OCI-LY1 (cell line): ENCODE measurements around the gene DDX10.

Experiments used
- H2AFZ ChIP-seq: fragments of 200-600 bp; sonication (generic), shearing (Covaris generic); 2 replicates; pipeline ENCODE4 v1.6.0; 2014; ENCODE audit warnings: antibody characterized with exemption, mild to moderate bottlenecking, low read length
- H3F3A ChIP-seq: fragments of 200-600 bp; sonication (generic), shearing (Covaris generic); 2 replicates; pipeline ENCODE4 v1.6.0; 2014; ENCODE audit warnings: mild to moderate bottlenecking, antibody characterized with exemption, low read length, moderate library complexity; ENCODE audit not compliant: insufficient read depth
- H3K27ac ChIP-seq: fragments of 200-600 bp; sonication (generic); 2 replicates; pipeline ENCODE4 v1.5.1; 2014; ENCODE audit warnings: low read length, mixed run types, mild to moderate bottlenecking, low read depth; ENCODE audit not compliant: poor library complexity, severe bottlenecking
- H3K27me3 ChIP-seq: fragments of 200-600 bp; sonication (generic); 2 replicates; pipeline ENCODE4 v1.6.0; 2014; ENCODE audit warnings: antibody characterized with exemption, mild to moderate bottlenecking, low read length, moderate library complexity; ENCODE audit not compliant: insufficient read depth
- H3K36me3 ChIP-seq: fragments of 200-600 bp; sonication (generic); 2 replicates; pipeline ENCODE4 v1.6.1; 2014; ENCODE audit warnings: mild to moderate bottlenecking, antibody characterized with exemption, low read length, moderate library complexity, mixed read lengths; ENCODE audit not compliant: insufficient read depth
- H3K4me1 ChIP-seq: fragments of 200-600 bp; sonication (generic); 2 replicates; pipeline ENCODE4 v1.5.1; 2014; ENCODE audit warnings: mild to moderate bottlenecking, low read length, moderate library complexity; ENCODE audit not compliant: insufficient read depth, severe bottlenecking
- H3K4me2 ChIP-seq: fragments of 200-600 bp; sonication (generic), shearing (Covaris generic); 2 replicates; pipeline ENCODE4 v1.6.1; 2014; ENCODE audit warnings: low read length
- H3K4me3 ChIP-seq: fragments of 200-600 bp; sonication (generic); 2 replicates; pipeline ENCODE4 v1.5.1; 2014; ENCODE audit warnings: low read length, low read depth, mild to moderate bottlenecking, mixed read lengths; ENCODE audit not compliant: poor library complexity, severe bottlenecking
- H3K79me2 ChIP-seq: fragments of 200-600 bp; shearing (Covaris generic); 2 replicates; pipeline ENCODE4 v1.6.1; 2016; ENCODE audit warnings: mixed run types, low read length, mixed read lengths; ENCODE audit not compliant: insufficient read depth
- H3K9ac ChIP-seq: fragments of 200-600 bp; sonication (generic), shearing (Covaris generic); 2 replicates; pipeline ENCODE4 v1.6.1; 2014; ENCODE audit warnings: mild to moderate bottlenecking, low read length, mixed read lengths
- H3K9me2 ChIP-seq: fragments of 200-600 bp; sonication (generic), shearing (Covaris generic); 2 replicates; pipeline ENCODE4 v1.6.1; 2014; ENCODE audit warnings: low read depth, mild to moderate bottlenecking, low read length, mixed read lengths
- H3K9me3 ChIP-seq: fragments of 200-600 bp; shearing (Covaris generic); 2 replicates; pipeline ENCODE4 v1.6.1; 2014; ENCODE audit warnings: low read length, mixed read lengths
- H4K20me1 ChIP-seq: fragments of 200-600 bp; sonication (generic), shearing (Covaris generic); 2 replicates; pipeline ENCODE4 v1.6.0; 2016; ENCODE audit warnings: mild to moderate bottlenecking, low read length; ENCODE audit not compliant: insufficient read depth
- CTCF ChIP-seq: fragments of 200-600 bp; sonication (generic), shearing (Covaris generic); IDR thresholded peaks from 2 replicates; pipeline ENCODE4 v1.5.1; 2017; ENCODE audit warnings: mild to moderate bottlenecking, antibody characterized with exemption, low read length, moderate library complexity, mixed read lengths
- EZH2 ChIP-seq: fragments of 200-600 bp; sonication (generic), shearing (Covaris generic); IDR thresholded peaks from 2 replicates; pipeline ENCODE4 v1.8.0; 2017; ENCODE audit warnings: borderline replicate concordance, mixed run types, mild to moderate bottlenecking, antibody characterized with exemption, low read length, moderate library complexity, mixed read lengths

Gene DDX10

GRCh38 chr11:108685419-108686130 is 20.7 kb downstream of the DDX10 start:
- no peaks in the 10 kb centered on the region for H3K9me3 ChIP-seq
- no peak for TF ChIP-seq EZH2
- TF ChIP-seq CTCF: no peak
- H3K79me2 ChIP-seq: no peaks in the 10 kb centered on the region
- no peaks in the 10 kb centered on the region for H4K20me1 ChIP-seq
- H3K36me3 ChIP-seq: peaks cover 84% of the 10 kb centered on the region
- H3K27me3 ChIP-seq: no peaks in the 10 kb centered on the region
- H3K9me2 ChIP-seq: no peaks in the 10 kb centered on the region
- no peak overlapping the region for H3K4me3 ChIP-seq
- no peaks in the 10 kb centered on the region for H3K4me1 ChIP-seq
- H2AFZ ChIP-seq: no peak overlapping the region
- no peak overlapping the region for H3K4me2 ChIP-seq
- no peak overlapping the region for H3K27ac ChIP-seq
- no peak overlapping the region for H3K9ac ChIP-seq
- no peaks in the 10 kb centered on the region for H3F3A ChIP-seq

GRCh38 chr11:108693852-108694251 is 29.0 kb downstream of the DDX10 start:
- H3F3A ChIP-seq: no peaks in the 10 kb centered on the region
- peaks cover 71% of the 10 kb centered on the region for H3K36me3 ChIP-seq
- H3K4me2 ChIP-seq: no peak overlapping the region
- no peak overlapping the region for H3K4me3 ChIP-seq
- no peaks in the 10 kb centered on the region for H3K9me3 ChIP-seq
- no peaks in the 10 kb centered on the region for H3K79me2 ChIP-seq
- no peaks in the 10 kb centered on the region for H3K9me2 ChIP-seq
- H3K27ac ChIP-seq: no peak overlapping the region
- no peaks in the 10 kb centered on the region for H3K4me1 ChIP-seq
- no peaks in the 10 kb centered on the region for H4K20me1 ChIP-seq
- TF ChIP-seq CTCF (no peak), EZH2 (no peak)
- no peak overlapping the region for H3K9ac ChIP-seq
- no peaks in the 10 kb centered on the region for H3K27me3 ChIP-seq
- H2AFZ ChIP-seq: no peak overlapping the region

- TF ChIP-seq CTCF (no peak), EZH2 (no peak)
- H3K27ac ChIP-seq: no peak overlapping the region
- no peaks in the 10 kb centered on the region for H4K20me1 ChIP-seq
- no peaks in the 10 kb centered on the region for H3K9me2 ChIP-seq
- H3K36me3 ChIP-seq: peaks cover 71% of the 10 kb centered on the region
- H3K9me3 ChIP-seq: no peaks in the 10 kb centered on the region
- H3K9ac ChIP-seq: no peak overlapping the region
- no peak overlapping the region for H3K4me3 ChIP-seq
- no peaks in the 10 kb centered on the region for H3K4me1 ChIP-seq
- no peaks in the 10 kb centered on the region for H3F3A ChIP-seq
- no peaks in the 10 kb centered on the region for H3K27me3 ChIP-seq
- H3K79me2 ChIP-seq: no peaks in the 10 kb centered on the region
- H2AFZ ChIP-seq: no peak overlapping the region
- no peak overlapping the region for H3K4me2 ChIP-seq
These were observed 30.0 kb downstream of the DDX10 start for GRCh38 chr11:108694846-108695245.
